Stimulated activated naive CD8-positive, alpha-beta T cell treated with anti-CD3 and anti-CD28 coated beads, Interleukin-15, Interleukin-2, amounts not matched to agents 100 U/mL and 50 U/mL, for 24 hours (primary cell): ENCODE data around the gene KLHL18.
"Not testable (repeated sequence)": the region's sequence is repeated elsewhere in the genome, so short reads cannot be mapped to it uniquely, and the experiment has no call there.

Experiments
- ATAC-seq: fragments of 150-1000 bp; cut with Tn5 transposase; one replicate; pipeline ENCODE4 v1.10.0; 2021
- DNase-seq: peaks from one replicate; pipeline ENCODE4 v3.0.0; 2021

Gene KLHL18

DNA sequence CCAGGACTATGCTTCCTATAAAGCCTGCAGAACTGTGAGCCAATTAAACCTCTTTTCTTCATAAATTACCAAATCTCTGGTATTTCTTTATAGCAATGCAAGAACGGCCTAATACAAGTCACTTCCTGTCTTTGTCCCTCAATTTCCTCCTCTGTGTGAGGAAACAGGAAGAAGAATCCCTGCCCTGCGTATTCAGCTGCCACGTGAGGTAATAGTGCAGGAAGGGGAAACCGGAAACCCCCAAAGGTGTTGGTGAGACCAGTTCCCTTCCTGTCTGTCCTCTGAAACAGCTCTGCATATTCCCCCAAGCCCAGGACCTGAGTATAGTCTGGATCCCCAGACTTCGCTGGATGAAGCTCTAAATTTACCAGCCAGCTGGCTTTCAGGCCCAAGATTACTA, 80.0 kb downstream of the KLHL18 start:
- no peak for ATAC-seq
- DNase-seq: peak; percentile 20

DNA sequence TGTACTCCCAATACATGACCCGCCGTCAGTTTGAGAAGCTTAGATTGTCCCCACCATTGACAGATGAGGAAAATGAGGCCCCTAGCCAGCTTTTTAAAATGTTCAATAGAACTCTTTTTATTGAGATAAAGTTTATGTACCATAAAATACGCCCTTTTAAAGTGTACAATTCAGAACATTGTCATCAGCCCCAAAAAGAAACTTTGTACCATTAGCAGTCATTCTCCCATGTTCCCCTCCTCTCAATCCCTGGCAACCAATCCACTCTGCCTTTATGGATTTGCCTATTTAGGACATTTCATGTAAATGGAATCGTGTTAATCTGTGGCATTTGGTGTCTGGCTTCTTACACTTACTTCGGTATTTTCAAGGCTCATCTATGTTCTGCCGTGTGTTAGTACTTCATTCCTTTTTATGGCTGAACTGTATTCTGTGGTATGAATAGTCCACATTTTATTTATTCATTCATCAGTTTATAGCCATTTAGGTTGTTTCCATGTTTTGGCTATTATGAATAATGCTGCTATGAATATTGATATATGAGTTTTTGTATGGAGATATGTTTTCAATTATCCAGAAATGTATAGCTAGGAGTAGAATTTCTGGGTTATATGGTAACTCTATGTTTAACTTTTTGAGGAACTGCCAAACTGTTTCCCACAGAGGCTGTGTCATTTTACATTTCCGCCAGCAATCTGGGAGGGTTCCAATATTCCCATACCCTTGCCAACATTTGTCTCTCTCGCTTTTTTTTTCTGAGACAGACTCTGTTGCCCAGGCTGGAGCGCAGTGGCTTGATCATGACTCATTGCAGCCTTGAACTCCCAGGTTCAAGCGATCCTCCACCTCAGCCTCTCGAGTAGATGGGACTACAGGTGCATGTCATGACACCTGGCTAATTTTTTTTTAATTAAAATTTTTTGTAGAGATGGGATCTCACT, 82.7 kb downstream of the KLHL18 start:
- no peak for ATAC-seq
- no peak for DNase-seq

DNA sequence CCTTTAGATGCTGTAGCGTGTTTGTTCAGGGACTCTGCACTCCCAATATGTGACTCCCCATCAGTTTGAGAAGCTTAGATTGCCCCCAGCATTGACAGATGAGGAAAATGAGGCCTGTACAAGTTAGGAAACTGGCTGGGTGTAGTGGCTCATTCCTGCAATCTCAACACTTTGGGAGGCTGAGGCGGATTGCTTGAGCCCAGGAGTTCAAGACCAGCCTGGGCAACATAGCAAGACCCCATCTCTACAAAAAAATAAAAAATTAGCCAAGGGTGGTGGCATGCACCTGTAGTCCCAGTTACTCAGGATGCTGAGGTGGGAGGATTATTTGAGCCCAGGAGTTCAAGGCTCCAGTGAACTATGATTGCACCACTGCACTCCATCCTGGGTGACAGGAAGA, 84.1 kb downstream of the KLHL18 start:
- DNase-seq (no peak), ATAC-seq (no peak)

DNA sequence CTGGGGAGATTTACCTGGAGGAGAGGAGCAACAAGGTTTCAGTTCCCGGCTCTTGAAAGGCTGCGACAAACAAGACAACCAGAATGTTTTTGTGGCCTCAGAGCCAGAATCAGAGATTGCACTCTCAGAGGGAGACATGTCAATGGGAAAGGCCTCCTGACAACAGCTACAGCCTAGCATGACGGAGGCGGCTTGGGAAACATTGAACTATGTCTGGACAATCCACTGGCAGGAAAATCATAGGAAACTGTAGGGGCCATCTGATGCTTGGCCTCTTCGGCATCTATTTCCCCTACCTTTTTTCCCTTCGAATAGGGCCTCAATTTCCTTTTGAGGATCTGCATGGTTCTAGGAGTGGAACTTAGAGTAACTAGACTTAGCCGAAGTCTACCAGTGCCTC, 84.9 kb downstream of the KLHL18 start:
- no peak for ATAC-seq
- DNase-seq: no peak

DNA sequence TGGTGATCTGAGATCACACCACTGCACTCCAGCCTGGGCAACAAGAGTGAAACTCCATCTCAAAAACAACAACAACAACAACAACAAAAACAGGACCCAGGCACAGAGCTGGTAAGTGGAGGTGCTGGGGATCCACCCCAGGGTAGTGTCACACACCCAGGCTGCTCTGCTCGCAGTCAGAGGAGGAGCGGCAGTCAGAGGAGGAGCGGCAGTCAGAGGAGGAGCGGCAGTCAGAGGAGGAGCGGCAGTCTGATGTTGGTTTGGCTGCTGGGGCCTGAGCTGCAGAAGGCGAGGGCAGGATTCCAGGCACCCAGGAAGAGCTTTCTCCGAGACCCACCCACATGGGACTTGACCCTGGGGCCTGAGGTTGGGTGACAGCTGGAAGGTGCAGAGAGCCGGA, 87.3 kb downstream of the KLHL18 start:
- not testable (repeated sequence) for DNase-seq, ATAC-seq

DNA sequence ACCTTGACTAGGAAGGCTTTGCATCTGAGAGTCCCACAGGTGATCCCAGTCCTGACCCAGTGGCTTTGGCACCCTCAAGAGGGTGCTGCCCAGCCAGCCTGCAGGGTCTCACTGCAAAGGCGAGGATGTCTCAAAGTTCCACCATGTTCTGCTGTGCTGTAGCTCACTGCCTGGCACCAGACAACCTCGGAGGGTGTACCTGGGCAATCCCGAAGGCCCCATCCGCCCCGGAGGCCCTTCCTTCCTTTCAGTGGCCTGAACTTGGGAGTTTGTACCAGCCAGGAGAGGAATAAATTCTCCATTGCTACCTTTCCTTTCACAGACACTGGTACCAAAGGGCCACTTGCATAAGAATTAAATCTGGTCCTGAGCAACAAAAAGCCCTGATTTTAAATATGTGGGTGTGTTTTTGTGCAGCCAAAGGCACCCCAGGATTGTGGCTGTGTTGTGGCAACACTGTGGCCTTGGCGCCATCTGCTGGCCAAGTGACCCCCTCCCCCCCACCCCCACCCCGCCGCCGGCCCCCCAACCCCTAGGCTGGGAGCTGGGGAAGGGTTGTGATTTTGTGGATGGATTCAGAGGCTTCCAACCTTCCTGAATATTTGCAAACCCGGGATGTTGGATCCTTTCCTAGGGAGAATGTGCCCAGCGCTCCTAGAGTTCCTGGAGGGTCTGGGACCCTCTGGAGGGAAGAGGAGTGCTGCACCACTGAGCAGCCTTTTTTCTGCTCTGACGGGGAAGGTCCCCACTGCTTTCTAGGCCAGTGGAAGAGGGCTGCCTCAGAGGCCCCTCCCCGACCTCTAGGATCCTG, 88.3 kb downstream of the KLHL18 start:
- peak; percentile 52 for DNase-seq
- ATAC-seq: peak; percentile 41

DNA sequence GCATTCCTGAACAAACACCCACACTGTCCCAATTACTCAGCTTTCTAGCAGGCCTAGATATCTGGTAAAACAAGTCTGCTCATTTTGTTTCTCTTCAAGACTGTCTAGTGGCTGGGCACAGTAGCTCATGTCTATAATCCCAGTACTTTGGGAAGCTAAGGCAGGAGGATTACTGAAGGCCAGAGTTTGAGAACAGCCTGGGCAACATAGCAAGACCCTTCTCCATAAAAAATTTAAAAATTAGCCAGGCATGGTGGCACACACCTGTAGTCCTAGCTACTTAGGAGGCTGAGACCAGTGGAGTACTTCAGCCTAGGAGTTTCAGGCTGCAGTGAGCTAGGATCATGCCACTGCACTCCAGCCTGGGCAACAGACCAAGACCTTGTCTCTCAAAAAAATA, 91.8 kb downstream of the KLHL18 start:
- ATAC-seq: no peak
- no peak for DNase-seq

DNA sequence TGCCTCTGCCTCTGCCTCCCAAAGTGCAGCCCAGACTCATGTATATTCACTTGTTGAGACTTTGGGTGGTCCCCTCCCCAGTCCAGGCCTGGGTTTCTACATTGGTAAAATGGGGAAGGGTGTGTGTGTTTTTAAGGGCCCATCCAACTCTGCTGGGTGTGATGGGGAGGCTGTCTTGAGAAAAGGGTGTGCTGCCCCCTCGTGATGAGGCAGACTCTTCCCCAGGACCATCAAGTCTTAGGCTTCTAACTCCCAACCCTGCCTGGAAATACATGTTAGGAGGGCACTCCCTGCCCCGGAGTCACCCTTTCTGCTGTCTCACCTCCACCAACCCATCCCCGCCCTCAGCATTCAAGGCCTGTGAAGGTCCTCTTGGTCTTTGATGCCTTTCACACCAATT, 93.6 kb downstream of the KLHL18 start:
- no peak for DNase-seq

DNA sequence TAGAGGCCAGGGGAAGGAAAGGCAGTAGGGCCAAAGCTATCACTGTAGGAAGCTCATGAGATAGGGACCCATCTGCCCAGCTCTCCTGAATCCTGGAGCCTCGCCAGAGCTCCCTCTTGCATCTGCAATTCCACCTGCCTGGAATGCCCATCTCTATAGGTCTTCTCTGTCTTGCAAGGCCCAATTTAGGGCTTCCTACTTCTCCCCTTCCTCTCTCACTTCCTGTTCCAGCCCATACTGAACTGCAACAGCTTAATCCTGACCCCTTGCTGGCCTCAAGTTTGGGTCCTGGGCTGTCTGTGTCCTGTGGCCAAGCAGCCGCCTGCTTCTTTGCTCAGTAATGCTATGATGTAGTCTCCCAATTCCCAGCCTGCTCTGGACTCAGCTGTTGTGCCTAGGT, 94.4 kb downstream of the KLHL18 start:
- ATAC-seq (no peak), DNase-seq (no peak)

More for the DNA sequence above, 93.6 kb downstream of the KLHL18 start:
- no peak for ATAC-seq

DNA sequence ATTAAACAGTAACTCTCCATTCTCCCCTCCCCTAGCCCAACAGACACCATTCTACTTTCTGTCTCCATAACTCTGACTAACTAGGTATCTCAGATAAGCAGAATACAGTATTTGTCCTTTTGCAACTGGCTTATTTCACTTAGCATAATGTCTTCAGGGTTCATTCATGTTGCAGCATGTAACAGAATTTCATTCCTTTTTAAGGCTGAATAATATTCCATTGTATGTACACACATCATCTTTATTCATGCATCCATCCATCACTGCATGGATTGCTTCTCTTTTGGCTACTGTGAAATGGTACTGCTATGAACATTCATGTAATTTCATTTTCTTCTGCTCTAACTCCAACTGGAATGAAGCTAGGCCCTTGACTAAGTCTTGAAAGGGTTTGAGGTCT, 96.1 kb downstream of the KLHL18 start:
- ATAC-seq: no peak
- no peak for DNase-seq

DNA sequence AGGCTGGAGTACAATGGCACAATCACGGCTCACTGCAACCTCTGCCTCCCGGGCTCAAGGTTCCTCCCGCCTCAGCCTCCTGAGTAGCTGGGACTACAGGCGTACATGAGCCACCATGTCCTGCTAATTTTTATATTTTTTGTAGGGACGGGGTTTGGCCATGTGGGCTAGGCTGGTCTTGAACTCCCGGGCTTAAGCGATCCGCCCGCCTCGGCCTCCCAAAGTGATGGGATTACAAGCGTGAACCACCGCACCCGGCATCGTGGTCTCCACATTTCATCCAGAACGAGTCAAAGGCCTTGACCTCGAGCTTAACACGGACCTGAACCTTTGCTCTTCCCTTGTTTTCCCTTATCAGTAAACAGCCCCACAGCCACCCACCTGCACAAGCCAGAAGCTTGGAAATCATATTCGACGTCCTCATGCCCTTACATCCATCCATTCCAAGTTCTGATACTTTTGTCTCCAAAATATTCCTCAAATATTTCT, 96.7 kb downstream of the KLHL18 start:
- DNase-seq: no peak
- ATAC-seq: no peak

DNA sequence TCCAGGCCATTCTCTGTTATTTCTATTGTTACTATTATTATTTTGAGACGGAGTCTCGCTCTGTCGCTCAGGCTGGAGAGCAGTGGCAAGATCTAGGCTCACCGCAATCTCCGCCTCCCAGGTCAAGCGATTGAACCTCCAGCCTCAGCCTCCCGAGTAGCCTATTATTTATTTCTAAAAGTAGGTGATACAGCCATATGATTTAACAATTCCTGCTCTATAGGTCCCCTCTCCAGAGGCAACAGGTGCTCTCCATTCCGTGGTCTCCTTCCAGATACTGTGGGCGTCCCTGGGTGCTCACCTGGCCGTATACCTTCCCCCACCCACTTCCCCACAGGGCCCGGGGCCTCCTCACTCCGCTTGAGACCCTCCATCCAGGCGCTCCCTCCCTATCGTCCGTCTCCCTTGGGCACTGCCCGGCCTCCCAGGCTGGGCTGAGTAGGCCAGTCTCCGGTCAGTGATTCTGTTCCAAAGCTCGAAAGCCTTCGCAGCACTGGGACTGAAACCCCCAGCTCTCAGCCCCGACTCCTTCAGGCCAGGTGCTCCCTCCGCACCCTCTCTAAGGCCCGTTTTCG, 97.4 kb downstream of the KLHL18 start:
- DNase-seq: no peak
- ATAC-seq: no peak

DNA sequence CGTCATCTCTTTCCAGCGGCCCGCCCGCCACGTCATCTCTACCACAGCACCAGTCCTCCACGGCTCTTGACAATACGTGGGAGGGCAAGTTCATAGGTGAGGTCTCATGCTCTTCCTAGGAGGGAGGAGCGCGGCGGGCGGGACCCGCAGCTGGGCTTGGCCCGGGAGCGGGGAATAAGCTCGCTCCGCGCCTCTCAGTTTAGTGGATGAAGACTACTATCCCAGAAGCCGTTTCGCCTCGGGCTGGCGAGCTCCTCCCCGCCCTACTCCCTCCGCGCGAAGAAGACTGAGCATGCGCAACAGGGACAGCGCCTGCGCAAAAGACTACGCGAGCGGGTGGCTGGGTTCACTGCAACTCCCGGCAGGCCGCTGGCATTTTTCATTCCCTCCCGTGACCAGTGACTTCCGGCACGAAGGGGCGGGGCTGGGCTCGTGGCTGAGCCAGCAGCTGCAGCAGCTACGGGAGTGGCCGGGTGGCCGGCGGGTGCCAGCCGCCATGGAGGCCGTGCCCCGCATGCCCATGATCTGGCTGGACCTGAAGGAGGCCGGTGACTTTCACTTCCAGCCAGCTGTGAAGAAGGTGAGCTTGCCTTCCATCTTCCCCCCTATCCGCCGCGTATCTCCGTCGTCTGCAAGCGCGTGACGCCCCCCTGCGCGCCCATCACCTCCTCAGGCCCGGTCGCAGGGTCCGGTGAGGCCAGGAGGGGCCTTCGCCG, 98.0 kb downstream of the KLHL18 start, which contains the start of gene PTPN23:
TSS of gene PTPN23 (plus strand) at position 421 of the 716 bp plus-strand sequence. CDS start at position 497, 76 bp downstream.
- DNase-seq (peak; percentile 99), ATAC-seq (peak; percentile 87)

DNA sequence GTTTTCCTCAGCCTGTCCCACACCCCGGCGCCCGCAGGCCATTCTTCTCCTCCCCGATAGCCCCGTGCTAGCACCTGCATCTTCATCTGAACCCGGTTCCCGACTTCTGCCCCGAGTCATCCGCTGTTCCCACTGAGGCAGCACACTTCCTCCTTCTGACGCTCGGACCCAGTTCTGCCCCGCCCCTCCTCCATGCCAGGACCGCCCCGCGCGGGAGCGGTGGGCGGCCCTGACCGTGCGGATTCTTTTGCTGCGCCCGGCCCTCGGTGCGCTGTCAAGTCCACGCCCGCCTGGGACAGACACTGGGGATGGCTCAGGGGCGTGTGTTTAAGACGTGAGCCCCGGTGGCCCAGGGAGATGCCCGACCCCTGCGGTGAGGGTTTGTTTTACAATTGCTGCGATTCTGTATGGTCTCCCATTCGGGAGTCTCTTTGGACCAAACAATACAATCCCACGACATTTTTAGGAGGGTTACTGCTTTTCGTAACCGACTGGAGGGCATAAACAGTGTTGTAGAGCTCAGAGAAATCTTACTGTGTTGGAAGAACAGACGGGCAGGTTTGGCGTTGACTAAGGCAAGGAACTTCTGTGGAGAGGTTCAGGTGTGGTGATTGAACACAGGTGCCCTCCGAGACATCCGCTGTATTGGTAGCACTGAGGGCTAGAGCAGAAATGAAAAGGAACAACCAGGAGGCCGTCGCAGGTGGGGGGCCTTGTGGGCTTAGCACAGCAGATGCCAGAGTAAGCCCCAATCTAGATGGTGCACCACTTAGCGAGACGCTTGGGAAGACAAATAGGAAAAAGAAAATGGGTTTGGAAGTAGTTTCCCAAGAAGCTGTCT, 98.8 kb downstream of the KLHL18 start:
- DNase-seq: peak; percentile 87

DNA sequence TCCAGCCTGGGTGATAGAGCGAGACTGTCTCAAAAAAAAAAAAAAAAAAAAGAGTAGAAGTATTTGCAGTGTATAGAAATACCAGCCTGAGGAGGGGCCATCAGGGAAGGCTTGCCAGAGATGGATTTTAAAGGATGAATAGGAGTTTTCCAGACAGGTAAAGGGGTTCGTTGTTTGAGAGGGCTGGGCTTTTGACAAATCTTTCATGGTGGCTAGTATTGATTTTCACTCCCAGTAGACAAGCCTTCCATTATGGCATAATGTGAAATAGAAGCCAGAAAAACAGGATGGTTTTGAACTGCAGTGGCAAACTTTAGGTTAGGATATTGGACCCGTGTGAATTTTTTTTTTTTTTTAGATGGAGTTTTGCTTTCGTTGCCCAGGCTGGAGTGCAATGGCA, 101.7 kb downstream of the KLHL18 start:
- ATAC-seq (no peak), DNase-seq (no peak)

More for the DNA sequence above, 98.8 kb downstream of the KLHL18 start:
- ATAC-seq: peak; percentile 76

DNA sequence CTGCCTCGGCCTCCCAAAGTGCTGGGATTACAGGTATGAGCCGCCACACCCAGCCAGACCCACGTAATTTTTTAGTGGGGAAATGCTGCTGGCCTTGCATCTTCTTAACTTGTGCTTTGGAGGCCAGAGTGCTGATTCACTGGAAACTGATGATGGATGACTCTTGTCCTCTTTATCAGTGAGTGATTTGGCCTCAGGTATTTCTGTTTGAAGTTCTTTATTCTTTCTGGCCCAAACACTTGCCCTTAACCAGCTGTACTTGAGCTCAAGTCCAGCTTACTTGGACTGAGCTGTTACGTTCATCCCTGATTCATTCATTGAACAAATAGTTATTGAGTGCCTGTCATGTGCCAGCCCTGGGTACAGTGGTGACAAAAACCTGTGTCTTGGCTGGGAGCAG, 102.3 kb downstream of the KLHL18 start:
- DNase-seq: no peak
- no peak for ATAC-seq

DNA sequence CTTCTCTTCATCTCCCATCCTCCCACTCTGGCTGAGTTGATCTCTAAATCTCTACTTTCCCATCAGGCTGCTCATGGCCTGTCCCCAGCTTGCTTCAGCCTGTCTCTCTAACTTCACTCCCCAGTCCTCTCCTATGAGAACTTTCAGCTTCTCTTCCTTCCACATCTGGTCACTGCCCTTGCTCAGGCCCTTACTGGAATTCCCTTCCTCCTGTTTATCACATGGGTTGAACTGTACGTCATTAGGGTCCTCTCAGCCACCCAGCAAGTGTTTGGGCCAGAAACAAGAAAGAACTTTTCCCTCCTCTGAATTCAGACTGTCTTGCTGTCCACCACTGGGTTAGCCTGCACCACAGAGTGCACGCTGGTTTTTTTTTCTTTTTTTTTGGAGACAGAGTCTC, 103.1 kb downstream of the KLHL18 start:
- DNase-seq: no peak
- ATAC-seq: no peak

DNA sequence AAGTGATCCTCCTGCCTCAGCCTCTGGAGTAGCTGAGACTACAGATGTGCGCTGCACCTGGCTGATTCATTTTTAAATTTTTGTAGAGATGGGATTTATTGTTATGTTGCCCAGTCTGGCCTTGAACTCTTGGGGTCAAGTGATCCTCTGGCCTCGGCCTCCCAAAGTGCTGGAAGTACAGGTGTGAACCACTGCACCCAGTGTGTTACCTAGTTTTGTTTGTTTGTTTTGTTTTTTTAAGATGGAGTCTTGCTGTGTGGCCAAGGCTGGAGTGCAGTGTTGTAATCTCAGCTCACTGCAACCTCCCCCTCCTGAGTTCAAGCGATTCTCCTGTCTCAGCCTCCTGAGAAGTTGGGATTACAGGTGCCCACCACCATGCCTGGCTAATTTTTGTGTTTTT, 110.2 kb downstream of the KLHL18 start:
- DNase-seq: no peak
- ATAC-seq: no peak

DNA sequence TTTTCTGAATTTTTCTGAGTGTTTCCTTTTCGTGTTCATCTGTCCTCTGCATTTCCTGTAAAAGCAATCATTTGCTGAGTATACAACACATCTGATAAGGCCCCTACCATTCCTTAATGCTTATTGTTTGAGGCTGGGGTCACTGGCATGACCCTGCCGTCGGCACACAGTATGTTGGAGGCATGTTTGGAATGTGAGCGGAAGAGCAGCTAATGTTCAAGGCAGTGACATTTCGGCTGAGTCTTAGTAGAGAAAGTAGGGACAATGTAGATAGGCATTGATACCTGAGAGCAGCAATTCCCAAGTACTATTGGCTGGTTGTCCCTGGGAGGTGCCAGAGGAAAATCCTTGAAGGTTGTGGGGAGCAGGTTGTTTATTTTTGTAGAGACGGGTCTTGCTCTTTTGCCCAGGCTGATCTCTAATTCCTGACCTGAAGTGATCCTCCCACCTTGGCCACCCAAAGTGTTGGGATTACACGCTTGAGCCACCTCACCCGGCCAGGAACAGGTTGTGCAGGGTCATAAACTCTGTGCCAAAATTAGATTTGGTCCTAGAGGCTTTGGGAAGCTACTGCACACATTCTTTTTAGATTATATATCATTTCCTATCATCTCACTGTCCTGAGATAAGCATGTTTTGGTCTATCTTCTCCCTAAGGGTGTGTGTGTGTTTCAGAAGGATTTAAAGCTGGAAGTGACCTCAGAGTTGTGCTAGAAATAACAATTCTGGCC, 111.6 kb downstream of the KLHL18 start:
- no peak for DNase-seq
- ATAC-seq: no peak

DNA sequence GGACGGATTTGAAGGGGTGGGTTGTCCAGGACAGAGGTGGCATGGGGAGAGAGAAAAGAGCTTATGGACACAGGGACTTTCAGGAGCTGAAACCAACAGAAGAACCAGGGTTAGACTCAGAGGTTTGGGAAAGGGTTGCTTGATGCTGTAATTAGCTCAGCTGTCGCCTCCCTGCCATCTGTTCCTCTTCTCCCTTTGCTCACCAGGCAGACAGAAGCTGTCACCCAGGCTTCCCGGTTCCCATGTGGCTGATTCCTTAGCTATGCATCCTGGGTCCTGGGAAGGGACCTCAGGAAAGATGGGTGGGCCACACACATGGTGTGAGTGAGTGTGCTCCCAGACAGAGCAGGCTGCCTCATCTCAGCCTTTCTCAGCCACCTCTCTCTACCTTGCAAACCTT, 112.1 kb downstream of the KLHL18 start:
- ATAC-seq: no peak
- no peak for DNase-seq
